Sigmoid colon (tissue), 7 donors: ENCODE measurements around the gene STX19. TPM values are rescaled to one million over a fixed set of nuclear protein-coding genes. Genes with fewer than 3 reads are reported as not detected.

Experiments used
- DNase-seq: peaks from one replicate; pipeline ENCODE4 v3.0.0-alpha.2; 2019
- H3K27ac ChIP-seq, 4 donors: fragments of 200-600 bp; sonication (generic); one replicate each; pipeline ENCODE4 v1.5.1; 2016 to 2019; ENCODE audit warnings: mild to moderate bottlenecking in 1 of 4
- H3K27me3 ChIP-seq, 3 donors: fragments of 200-600 bp; sonication (generic); one replicate each; pipeline ENCODE4 v1.5.1; 2019; ENCODE audit warnings: mild to moderate bottlenecking in 1 of 3
- H3K36me3 ChIP-seq, 4 donors: fragments of 200-600 bp; sonication (generic); one replicate each; pipeline ENCODE4 v1.5.1; 2016 to 2019
- H3K4me1 ChIP-seq, 4 donors: fragments of 200-600 bp; sonication (generic); one replicate each; pipeline ENCODE4 v1.5.1; 2017 to 2019
- H3K4me3 ChIP-seq, 4 donors: fragments of 200-600 bp; sonication (generic); one replicate each; pipeline ENCODE4 v1.5.1; 2017 to 2019; ENCODE audit warnings: mild to moderate bottlenecking in 2 of 4, moderate library complexity in 1 of 4
- H3K9me3 ChIP-seq, 4 donors: fragments of 200-600 bp in 3 of 4; sonication (generic) in 3 of 4; one replicate each; pipeline versions ENCODE4 v1.5.1 to v1.6.1; 2013 to 2019
- EP300 ChIP-seq, 4 donors: sonication (generic); formaldehyde crosslinking; IDR thresholded peaks; one replicate each; pipeline ENCODE4 v1.6.1; 2017; ENCODE audit warnings: antibody characterized with exemption in 4 of 4
- POLR2A ChIP-seq, 2 donors: fragments of 450-650 bp; IDR thresholded peaks; one replicate each; pipeline ENCODE4 v1.6.1; 2016; ENCODE audit warnings: antibody characterized with exemption in 2 of 2, mild to moderate bottlenecking in 2 of 2, moderate library complexity in 2 of 2
- POLR2AphosphoS5 ChIP-seq, 4 donors: sonication (generic); formaldehyde crosslinking; IDR thresholded peaks; one replicate each; pipeline ENCODE4 v1.6.1; 2017; ENCODE audit warnings: antibody characterized with exemption in 4 of 4
- WGBS, 2 donors: extraction: QIAGEN DNeasy Blood & Tissue Kit; methylation state at CpG; one replicate each; pipeline ENCODE4 v1.1.7; 2013; 5-methylcytosine and 5-hydroxymethylcytosine counted together
- intact Hi-C: fragments of 100-400 bp; cut with DNase I; formaldehyde crosslinking; loops from one replicate; pipeline ENCODE4 v1.15.1; 2023
- polyA plus RNA-seq, 3 donors: library from polyadenylated mRNA; stranded (reverse); fragments of 200-250 nt; gene quantifications; one replicate each; pipeline ENCODE4 v1.2.3, GENCODE V29; 2013
- total RNA-seq, 4 donors: library from RNA; depleted of rRNA; stranded (reverse); fragments of >200 nt; gene quantifications; one replicate each; pipeline ENCODE4 v1.1.0, GENCODE V29; 2016
- TF ChIP-seq, protein P1 (sequence below), 4 experiments: fragments of 450-650 bp in 3 of 4; fragments of 200-600 bp in 1 of 4; IDR thresholded peaks; one replicate each; pipeline ENCODE4 v1.5.1; 2016 to 2019; ENCODE audit warnings: antibody characterized with exemption in 4 of 4, mild to moderate bottlenecking in 3 of 4, moderate library complexity in 2 of 4
- donor health status: healthy with polysubstance abuse.
- donor health status: Bipolar disorder and iron deficiency.
- donor health status: healthy.

STX19 gene
- total and polyA plus RNA-seq, 7 donors = 13.1 to 49.9 (median 34.2) TPM; not detected in 4

DNA sequence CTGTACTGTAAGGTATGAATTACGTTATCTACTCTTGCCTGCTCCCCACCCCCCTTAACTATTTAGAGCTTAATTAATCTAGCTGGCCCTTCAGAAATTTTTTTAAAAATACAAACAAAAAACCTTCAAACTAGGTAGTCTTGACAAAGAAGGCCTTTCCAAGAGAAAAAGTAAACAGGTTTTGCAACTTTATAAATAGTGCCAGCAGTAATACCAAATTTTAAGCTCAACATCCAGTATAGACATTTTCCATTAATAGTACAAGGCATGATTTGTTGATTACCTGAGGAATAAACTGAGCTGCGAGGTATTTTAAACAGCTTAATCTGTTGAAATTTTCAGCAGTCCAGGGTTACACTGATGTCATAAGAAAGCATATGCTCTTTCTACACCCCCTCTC, 20.1 kb downstream of the STX19 start:
- intact Hi-C loops = no loop called here
- no peak overlapping the region for H3K27ac ChIP-seq

DNA sequence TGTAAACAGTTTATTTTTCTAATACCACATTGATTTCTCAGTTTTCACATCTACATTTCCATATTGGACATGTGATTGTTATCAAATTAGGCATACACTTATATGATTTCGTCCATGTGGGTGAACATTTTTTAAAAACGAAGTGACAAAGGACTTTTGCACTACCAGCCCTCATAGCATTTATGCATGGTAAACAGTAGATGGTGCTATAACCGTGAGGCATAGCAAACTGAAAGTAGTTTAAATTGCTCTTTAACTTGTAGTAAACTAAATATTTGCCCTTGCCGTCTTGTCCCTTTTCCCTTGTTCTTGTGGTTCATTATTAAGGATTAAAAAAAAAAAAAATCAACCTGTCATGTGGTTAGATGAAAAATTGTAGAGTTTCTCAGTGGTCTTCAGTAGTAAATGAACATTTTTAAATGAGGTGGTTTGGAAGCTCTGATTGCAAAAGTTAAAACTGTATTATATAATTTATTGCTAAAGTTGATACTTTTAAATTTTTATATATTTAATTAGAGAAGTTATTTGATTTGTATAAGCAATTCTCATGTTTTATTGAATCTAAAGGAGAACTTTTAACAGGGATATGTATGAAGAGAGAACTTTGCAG, 24.0 kb downstream of the STX19 start:
- Histone ChIP-seq H3K27me3 (no peaks in the 10 kb centered on the region), H3K27ac (peak overlapping the region in 1 of 4 donors; percentile 35), H3K9me3 (no peaks in the 10 kb centered on the region), H3K4me3 (peak overlapping the region; percentile 1 to 38 (median 32)), H3K4me1 (no peaks in the 10 kb centered on the region), H3K36me3 (no peaks in the 10 kb centered on the region)
- TF ChIP-seq, protein P1, sequence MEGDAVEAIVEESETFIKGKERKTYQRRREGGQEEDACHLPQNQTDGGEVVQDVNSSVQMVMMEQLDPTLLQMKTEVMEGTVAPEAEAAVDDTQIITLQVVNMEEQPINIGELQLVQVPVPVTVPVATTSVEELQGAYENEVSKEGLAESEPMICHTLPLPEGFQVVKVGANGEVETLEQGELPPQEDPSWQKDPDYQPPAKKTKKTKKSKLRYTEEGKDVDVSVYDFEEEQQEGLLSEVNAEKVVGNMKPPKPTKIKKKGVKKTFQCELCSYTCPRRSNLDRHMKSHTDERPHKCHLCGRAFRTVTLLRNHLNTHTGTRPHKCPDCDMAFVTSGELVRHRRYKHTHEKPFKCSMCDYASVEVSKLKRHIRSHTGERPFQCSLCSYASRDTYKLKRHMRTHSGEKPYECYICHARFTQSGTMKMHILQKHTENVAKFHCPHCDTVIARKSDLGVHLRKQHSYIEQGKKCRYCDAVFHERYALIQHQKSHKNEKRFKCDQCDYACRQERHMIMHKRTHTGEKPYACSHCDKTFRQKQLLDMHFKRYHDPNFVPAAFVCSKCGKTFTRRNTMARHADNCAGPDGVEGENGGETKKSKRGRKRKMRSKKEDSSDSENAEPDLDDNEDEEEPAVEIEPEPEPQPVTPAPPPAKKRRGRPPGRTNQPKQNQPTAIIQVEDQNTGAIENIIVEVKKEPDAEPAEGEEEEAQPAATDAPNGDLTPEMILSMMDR (IDR thresholded peaks at IDR 0.05) = peak; percentile 35 to 71 (median 62)
- no peak for TF ChIP-seq POLR2A (IDR thresholded peaks at IDR 0.05)
- DNase-seq = no peak
- intact Hi-C loops = loop anchor here (2.0 kb wide), 1 partner anchor 58 kb away; the partner anchor contains the start of genes DHFR2 and NSUN3
- 1 to 4% methylated on average over 4 of the region's 4 CpGs for WGBS, 2 donors

More for the DNA sequence above, 20.1 kb downstream of the STX19 start:
- no peak for DNase-seq
- Histone ChIP-seq H3K4me1 (no peaks in the 10 kb centered on the region), H3K36me3 (no peaks in the 10 kb centered on the region), H3K4me3 (no peak overlapping the region), H3K27me3 (no peaks in the 10 kb centered on the region), H3K9me3 (no peaks in the 10 kb centered on the region)
- WGBS, 2 donors = 89 to 94% methylated on average over 2 of the region's 2 CpGs
- no peak for TF ChIP-seq POLR2AphosphoS5 (IDR thresholded peaks at IDR 0.05)
- TF ChIP-seq POLR2A (IDR thresholded peaks at IDR 0.05) = no peak
- TF ChIP-seq, protein P1 (IDR thresholded peaks at IDR 0.05) = no peak
- no peak for TF ChIP-seq EP300 (IDR thresholded peaks at IDR 0.05)

DNA sequence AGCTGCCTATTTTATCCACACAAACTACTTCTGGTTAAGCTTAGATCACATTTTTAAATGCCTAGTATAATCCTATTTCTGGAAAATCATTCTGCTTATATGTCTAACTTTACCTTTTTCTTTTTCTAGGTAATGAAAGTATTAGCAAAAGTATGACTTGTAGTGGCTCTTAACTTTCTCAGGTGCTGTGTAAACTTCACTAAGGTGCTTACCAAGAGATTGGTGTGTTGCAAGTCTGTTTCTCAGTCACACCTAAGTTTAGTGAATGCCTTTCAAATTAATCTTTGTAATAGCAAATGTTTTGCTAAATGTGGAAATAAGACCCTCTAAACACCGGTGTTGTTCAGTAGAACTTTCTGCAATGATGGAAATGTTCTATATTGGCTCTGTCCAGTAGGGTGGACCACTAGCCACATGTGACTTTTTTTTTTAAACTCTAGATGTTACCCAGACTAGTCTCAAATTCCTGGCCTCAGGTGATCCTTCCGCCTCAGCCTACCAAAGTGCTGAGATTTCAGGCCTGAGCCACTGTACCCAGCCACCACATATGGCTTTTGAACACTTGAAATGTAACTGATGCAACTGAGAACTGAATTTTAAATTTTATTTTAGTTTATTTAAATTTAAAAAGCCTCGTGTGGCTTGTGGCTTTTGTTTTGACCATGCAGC, 26.4 kb downstream of the STX19 start:
- H3K9me3 ChIP-seq = no peaks in the 10 kb centered on the region
- intact Hi-C loops = no loop called here
- no peaks in the 10 kb centered on the region for H3K27me3 ChIP-seq
- no peaks in the 10 kb centered on the region for H3K36me3 ChIP-seq
- H3K27ac ChIP-seq = no peak overlapping the region
- 87 to 88% methylated on average over 3 of the region's 3 CpGs for WGBS, 2 donors
- TF ChIP-seq EP300 (IDR thresholded peaks at IDR 0.05) (no peak), POLR2A (IDR thresholded peaks at IDR 0.05) (no peak), POLR2AphosphoS5 (IDR thresholded peaks at IDR 0.05) (no peak)
- TF ChIP-seq, protein P1 (IDR thresholded peaks at IDR 0.05) = no peak
- H3K4me1 ChIP-seq = no peaks in the 10 kb centered on the region
- no peak for DNase-seq
- no peak overlapping the region for H3K4me3 ChIP-seq

DNA sequence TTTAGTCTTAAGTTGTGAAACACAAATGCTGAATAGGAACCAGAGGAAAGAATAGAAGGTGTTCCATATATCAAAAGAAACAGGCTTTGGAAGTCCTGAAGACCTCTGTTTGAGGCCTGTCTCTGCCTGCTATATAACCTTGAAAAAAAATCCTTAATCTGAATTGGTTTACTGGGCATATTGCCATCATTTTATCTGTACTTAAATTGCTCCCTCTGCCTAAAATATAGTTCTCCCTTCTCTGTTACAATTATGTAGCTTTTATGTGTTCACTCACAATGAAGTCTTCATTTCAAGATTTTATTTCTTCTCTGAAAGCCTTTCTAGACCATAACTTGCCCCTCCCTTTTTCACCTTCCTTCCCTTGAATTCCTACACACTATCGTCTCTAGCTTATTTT, 27.2 kb downstream of the STX19 start:
- no peaks in the 10 kb centered on the region for H3K4me1 ChIP-seq
- intact Hi-C loops = no loop called here
- H3K9me3 ChIP-seq = no peaks in the 10 kb centered on the region
- no peak for DNase-seq
- H3K4me3 ChIP-seq = no peak overlapping the region
- no peaks in the 10 kb centered on the region for H3K36me3 ChIP-seq
- H3K27ac ChIP-seq = no peak overlapping the region
- no peaks in the 10 kb centered on the region for H3K27me3 ChIP-seq
- WGBS, 2 donors = 29 to 71% methylated on average over 1 of the region's 1 CpG
- TF ChIP-seq POLR2A (IDR thresholded peaks at IDR 0.05) (no peak), POLR2AphosphoS5 (IDR thresholded peaks at IDR 0.05) (no peak)

DNA sequence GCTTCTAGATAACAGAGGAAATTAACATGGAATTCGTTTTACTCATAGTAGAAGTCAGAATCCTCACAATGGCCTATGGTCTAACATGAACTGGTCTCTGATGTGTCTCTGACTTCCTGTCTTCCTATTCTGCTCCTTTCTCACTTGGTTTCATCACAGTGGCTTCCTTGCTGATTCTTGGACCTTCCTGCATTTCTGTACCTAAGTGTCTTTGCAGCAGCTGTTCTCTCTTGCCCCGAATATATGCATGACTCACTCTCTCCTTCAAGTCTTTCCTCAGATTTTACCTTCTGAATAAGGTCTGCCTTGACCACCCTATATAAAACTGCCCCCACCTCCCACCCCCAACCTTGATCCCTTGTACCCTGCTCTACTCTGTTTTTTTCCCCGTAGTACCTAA, 34.3 kb downstream of the STX19 start:
- intact Hi-C loops = no loop called here
- no peak overlapping the region for H3K4me3 ChIP-seq
- no peak overlapping the region for H3K27ac ChIP-seq
- H3K4me1 ChIP-seq = no peaks in the 10 kb centered on the region
- no peaks in the 10 kb centered on the region for H3K9me3 ChIP-seq
- no peak for TF ChIP-seq POLR2A (IDR thresholded peaks at IDR 0.05)
- TF ChIP-seq, protein P1 (IDR thresholded peaks at IDR 0.05) = no peak
- WGBS, 2 donors = 86 to 88% methylated on average over 3 of the region's 3 CpGs
- no peaks in the 10 kb centered on the region for H3K36me3 ChIP-seq
- DNase-seq = no peak
- H3K27me3 ChIP-seq = no peaks in the 10 kb centered on the region
